WERI-Rb-1 (cell line): ENCODE results near the gene DHFR2.

ENCODE experiments used
- DNase-seq: peaks from one replicate; pipeline ENCODE4 v3.0.0-alpha.2; 2020
- H3K27ac ChIP-seq: fragments of 250-450 bp; sonication (Bioruptor Pico); 2 replicates; pipeline ENCODE4 v1.5.1; 2020; ENCODE audit warnings: mild to moderate bottlenecking, moderate library complexity
- H3K27me3 ChIP-seq: fragments of 250-450 bp; sonication (Bioruptor Pico); 2 replicates; pipeline ENCODE4 v1.5.1; 2021; ENCODE audit warnings: mild to moderate bottlenecking, low read depth, moderate library complexity; ENCODE audit not compliant: insufficient read depth, severe bottlenecking
- H3K36me3 ChIP-seq: fragments of 250-450 bp; sonication (Bioruptor Pico); 2 replicates; pipeline ENCODE4 v1.5.1; 2020; ENCODE audit warnings: mild to moderate bottlenecking, moderate library complexity
- H3K4me3 ChIP-seq: 2 replicates; pipeline ENCODE4 v1.5.1; 2011; ENCODE audit warnings: low read depth, mild to moderate bottlenecking, control low read depth, low read length
- H3K9me3 ChIP-seq: fragments of 250-450 bp; sonication (Bioruptor Pico); 2 replicates; pipeline ENCODE4 v1.5.1; 2021; ENCODE audit warnings: mild to moderate bottlenecking, moderate library complexity; ENCODE audit not compliant: severe bottlenecking
- CTCF ChIP-seq: IDR thresholded peaks from 2 replicates; pipeline ENCODE4 v1.5.1; 2011; ENCODE audit warnings: low read depth, mild to moderate bottlenecking, control low read depth, inconsistent platforms, low read length

The DHFR2 gene

GRCh38 chr3:94098452-94098851 is 35.7 kb upstream of the DHFR2 start:
- peaks cover 5% of the 10 kb centered on the region; the same call in 1 of the 2 replicates for H3K36me3 ChIP-seq
- DNase-seq = no peak
- H3K27me3 ChIP-seq = no peaks in the 10 kb centered on the region

GRCh38 chr3:94095111-94095510 is 32.4 kb upstream of the DHFR2 start:
- Histone ChIP-seq H3K27me3 (no peaks in the 10 kb centered on the region), H3K27ac (no peak overlapping the region), H3K9me3 (no peaks in the 10 kb centered on the region), H3K36me3 (peaks cover 3% of the 10 kb centered on the region; the same call in 1 of the 2 replicates), H3K4me3 (no peak overlapping the region)
- no peak for TF ChIP-seq CTCF
- DNase-seq = no peak

More at GRCh38 chr3:94098452-94098851, 35.7 kb upstream of the DHFR2 start:
- Histone ChIP-seq H3K9me3 (no peaks in the 10 kb centered on the region), H3K27ac (no peak overlapping the region), H3K4me3 (no peak overlapping the region)
- no peak for TF ChIP-seq CTCF

GRCh38 chr3:94093151-94093550 is 30.4 kb upstream of the DHFR2 start:
- peaks cover 2% of the 10 kb centered on the region; the same call in 1 of the 2 replicates for H3K36me3 ChIP-seq
- no peak for DNase-seq
- H3K27ac ChIP-seq = no peak overlapping the region
- no peak overlapping the region for H3K4me3 ChIP-seq
- no peaks in the 10 kb centered on the region for H3K9me3 ChIP-seq
- H3K27me3 ChIP-seq = no peaks in the 10 kb centered on the region
- no peak for TF ChIP-seq CTCF

GRCh38 chr3:94092086-94092485 is 29.4 kb upstream of the DHFR2 start:
- Histone ChIP-seq H3K4me3 (no peak overlapping the region), H3K9me3 (no peaks in the 10 kb centered on the region), H3K27ac (no peak overlapping the region), H3K36me3 (peaks cover 2% of the 10 kb centered on the region; the same call in 1 of the 2 replicates), H3K27me3 (no peaks in the 10 kb centered on the region)
- no peak for TF ChIP-seq CTCF
- no peak for DNase-seq

GRCh38 chr3:94089126-94089525 is 26.4 kb upstream of the DHFR2 start:
- no peak for TF ChIP-seq CTCF
- Histone ChIP-seq H3K9me3 (no peaks in the 10 kb centered on the region), H3K36me3 (no peaks in the 10 kb centered on the region), H3K27ac (no peak overlapping the region), H3K27me3 (no peaks in the 10 kb centered on the region), H3K4me3 (no peak overlapping the region)
- DNase-seq = no peak

GRCh38 chr3:94083261-94083660 is 20.5 kb upstream of the DHFR2 start:
- H3K4me3 ChIP-seq = no peak overlapping the region
- H3K9me3 ChIP-seq = no peaks in the 10 kb centered on the region
- no peak overlapping the region for H3K27ac ChIP-seq
- DNase-seq = no peak
- no peak for TF ChIP-seq CTCF
- no peaks in the 10 kb centered on the region for H3K27me3 ChIP-seq
- H3K36me3 ChIP-seq = no peaks in the 10 kb centered on the region
